NCI-H2227 treated with DMSO at 0.1 percent for 48 hours (cell line): ENCODE data around the gene ASB11.
A peak's percentile ranks its signal among the peaks of the same experiment; 100 is the strongest.

ENCODE experiments used
- DNase-seq: peaks from one replicate; lab custom pipeline; 2025; lab: John Stamatoyannopoulos, UW

Gene ASB11, protein sequence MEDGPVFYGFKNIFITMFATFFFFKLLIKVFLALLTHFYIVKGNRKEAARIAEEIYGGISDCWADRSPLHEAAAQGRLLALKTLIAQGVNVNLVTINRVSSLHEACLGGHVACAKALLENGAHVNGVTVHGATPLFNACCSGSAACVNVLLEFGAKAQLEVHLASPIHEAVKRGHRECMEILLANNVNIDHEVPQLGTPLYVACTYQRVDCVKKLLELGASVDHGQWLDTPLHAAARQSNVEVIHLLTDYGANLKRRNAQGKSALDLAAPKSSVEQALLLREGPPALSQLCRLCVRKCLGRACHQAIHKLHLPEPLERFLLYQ

DNA sequence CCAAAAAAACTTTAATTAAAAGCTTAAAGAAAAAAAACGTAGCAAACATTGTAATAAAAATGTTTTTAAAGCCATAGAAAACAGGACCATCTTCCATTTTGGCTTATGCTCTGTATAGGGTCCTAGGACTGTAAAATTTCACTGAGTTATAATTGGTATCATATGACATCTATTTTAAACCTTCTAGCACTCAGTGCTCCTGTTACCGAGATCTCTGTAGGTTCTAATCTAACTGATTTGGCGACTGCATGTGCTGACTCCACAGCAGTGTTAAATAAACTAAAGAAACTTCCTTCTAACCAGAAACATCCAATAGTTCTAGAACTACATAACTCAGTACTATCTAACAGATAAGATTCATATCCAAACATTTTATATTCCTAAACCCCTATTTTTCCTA, at the start of gene ASB11:
TSS of gene ASB11 (minus strand) at position 132 of the 400 bp plus-strand sequence. CDS start at position 97, 35 bp downstream.
- no peak for DNase-seq

DNA sequence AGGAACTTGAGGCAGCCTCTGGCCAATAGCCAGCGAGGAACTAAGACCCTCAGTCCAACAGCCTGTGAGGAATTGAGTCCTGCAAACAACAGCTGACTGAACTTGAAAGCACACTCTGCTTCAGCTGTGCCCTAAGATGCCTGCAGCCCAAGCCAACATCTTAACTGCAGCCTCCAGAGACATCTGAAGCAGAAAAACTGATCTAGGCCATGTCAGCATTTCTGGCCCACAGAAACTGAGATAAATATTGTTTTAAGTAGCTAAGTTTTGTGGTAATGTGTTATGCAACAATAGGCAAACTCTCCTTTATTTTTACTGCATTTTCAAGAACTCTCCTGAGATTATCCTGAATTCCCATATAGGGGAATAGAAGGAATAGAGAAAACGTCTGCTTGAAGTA, 44.3 kb upstream of the ASB11 start:
- DNase-seq = no peak

DNA sequence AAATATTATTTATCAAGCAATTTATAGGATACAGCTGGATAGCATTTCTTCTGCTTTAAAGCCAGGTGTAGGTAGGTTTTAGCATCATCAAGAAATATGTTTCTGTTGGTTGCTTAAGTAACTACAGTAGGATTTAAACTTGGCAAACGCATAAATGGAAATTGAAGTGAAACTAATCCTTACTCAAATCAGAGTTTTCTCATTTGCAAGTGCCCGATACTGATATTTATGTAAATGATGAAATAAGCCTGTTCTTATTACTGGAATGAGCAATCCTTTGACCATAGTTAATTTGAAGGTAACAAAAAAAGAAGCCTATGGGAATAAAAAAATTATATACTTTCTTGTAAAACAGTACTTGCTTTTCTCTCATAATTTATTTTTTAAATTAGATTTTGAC, 43.1 kb upstream of the ASB11 start:
- DNase-seq = no peak

DNA sequence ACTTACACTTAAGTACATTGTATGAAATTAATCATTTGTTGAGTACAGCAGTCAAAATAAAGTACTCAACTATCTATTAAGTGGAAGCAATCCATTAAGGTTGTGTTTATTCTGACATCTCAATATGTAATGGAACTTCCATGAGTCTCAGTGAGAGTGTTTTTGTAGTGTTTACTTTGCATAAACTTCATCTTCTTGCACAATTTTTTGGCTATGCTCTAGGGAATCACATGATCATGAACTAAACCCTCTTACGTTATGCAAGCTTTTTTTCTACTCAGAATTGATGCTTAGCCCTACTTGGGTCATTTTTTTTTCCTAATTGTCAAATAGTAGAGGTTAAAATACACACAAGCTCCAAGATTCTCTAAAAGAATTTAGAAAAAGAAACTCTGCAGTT, 41.0 kb upstream of the ASB11 start:
- no peak for DNase-seq

DNA sequence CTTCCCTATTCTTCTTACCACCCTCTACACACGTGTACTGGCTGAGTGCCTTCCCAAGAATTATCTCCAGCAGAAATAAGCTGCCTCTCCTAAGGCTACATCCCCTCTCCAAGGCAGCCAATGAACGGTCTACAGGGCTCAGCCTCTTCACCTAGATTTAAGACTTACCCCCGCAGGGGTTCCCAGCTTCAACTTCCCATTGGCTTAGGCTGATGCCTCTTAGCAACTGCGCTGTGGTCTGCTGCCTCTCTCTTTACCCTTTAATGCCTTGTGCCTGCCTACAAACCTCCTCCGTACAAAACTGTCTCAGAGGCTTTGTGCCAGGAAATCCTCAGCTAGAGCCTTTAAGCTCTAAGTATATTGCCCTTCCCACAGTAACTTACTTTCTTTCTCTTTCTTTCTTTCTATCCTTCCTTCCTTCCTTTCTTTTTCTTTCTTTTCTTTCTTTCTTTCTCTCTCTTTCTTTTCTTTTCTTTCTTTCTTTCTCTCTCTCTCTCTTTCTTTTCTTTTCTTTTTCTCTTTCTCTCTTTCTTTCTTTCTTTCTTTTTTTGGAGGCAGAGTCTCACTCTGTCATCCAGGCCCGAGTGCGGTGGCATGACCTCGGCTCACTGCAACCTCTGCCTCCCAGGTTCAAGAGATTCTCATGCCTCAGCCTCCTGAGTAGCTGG, 35.0 kb upstream of the ASB11 start:
- peak; percentile 5 for DNase-seq

DNA sequence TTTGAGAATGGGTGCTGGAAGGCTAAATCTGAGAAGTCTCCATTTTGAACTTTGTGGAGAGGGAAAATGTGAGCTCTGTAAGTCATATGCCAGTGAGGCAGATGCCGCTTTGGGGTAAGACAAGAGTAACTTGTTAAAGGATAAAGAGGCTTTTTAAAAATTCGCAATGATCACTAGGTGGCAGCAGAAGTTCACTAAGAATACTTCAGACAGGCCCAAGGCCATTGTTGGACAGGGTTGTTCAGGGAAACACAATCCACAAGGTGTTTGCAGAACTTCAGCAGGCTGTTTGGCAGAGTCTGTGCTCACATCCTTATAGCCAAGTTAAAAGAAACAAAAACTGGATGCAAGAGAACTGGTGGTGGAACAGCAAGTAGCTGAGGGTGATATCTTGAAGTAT, 33.6 kb upstream of the ASB11 start:
- DNase-seq = peak; percentile 27

DNA sequence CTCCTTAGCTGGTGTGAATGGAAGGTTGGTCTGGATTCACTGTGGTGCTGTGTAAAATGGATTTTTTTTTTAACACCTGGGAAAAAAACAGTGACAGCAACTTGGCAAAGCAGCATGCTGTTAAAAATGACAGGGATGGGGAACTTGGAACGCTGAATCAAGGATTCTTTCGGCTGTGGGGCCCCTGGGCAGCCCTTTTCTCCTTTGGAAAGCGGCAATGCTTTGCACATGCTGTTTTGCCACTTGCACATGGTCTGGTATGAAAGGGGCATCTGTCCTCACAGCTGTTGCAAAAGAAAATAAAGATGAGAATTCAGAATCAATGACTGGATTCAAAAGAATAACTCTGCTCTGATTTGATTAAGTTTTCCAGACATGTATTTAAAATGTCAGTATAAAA, 30.5 kb upstream of the ASB11 start:
- no peak for DNase-seq

DNA sequence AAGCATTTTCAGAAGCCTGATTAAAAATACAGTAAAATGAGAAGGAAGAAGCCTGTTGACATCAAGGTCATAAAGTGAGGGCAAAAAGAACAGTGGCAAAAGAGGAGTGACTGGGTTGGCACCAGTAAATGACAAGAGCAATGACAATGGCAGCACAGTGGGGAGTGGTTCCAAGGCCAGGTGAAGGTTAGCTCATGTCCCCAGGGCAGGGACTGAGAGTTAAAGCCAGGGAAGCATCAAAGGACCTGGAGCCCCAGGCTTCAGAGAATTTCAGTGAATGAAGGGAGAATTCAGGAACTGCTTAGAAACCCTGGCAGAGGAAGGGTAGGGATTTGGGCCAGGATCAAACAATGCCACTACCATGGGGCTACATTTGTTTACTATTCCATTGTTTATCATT, 28.7 kb upstream of the ASB11 start:
- DNase-seq = no peak

DNA sequence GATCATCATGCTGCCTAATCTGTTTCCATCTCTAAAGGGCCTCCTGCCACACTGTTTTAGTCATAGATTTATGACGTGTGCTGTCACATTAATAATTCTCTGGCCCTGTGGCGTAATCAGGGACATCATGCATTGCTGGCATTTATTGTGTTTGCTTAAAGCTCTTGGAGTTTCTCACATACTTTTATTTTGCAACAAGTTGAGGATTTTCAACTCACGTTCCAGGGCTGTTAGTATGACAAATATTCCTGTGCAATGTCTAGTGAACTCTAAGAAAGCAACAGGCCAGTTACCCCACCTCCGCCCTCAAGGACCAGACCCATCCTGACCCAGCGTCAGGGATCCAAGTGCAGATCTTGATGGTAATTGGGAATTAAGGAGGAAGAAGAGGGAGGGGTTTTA, 27.6 kb upstream of the ASB11 start:
- DNase-seq = no peak

DNA sequence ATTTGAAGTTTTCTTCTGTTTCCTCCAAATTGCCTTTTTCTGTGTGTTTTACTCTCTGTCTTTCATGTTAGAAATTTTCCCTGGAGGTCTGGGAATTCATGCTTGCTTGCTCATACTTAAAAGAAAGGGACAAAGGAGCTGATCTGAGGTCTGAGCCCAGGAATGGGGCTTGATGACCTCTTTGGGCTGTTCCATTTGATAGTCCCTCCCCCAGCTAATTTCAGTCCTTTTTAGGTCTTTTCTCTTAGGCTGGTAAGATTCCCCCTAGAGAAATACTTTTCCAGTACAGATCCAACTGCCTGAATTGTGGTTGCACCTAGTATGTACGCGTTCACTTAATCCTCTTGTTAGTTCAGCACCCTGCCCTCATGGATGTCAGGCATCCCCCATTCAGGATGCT, 25.4 kb upstream of the ASB11 start:
- no peak for DNase-seq

DNA sequence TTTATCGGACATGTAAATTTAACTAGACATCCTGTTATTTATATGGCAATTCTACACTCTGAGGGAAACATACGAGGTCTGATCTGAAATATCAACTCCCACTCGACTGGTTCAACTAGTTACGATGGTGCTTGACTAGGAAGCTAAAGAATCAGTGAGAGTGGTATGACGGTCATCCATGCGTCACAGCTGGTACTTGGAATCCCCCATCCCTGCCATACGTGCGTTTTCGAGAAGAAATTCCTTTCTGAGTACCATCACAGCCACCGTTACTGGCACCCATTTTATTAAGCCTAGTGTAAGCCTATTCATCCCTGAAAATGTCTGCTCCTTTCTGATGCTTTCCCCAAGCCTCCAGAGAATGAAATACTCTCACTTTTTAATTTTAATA, 20.6 kb upstream of the ASB11 start:
- peak; percentile 61 for DNase-seq

DNA sequence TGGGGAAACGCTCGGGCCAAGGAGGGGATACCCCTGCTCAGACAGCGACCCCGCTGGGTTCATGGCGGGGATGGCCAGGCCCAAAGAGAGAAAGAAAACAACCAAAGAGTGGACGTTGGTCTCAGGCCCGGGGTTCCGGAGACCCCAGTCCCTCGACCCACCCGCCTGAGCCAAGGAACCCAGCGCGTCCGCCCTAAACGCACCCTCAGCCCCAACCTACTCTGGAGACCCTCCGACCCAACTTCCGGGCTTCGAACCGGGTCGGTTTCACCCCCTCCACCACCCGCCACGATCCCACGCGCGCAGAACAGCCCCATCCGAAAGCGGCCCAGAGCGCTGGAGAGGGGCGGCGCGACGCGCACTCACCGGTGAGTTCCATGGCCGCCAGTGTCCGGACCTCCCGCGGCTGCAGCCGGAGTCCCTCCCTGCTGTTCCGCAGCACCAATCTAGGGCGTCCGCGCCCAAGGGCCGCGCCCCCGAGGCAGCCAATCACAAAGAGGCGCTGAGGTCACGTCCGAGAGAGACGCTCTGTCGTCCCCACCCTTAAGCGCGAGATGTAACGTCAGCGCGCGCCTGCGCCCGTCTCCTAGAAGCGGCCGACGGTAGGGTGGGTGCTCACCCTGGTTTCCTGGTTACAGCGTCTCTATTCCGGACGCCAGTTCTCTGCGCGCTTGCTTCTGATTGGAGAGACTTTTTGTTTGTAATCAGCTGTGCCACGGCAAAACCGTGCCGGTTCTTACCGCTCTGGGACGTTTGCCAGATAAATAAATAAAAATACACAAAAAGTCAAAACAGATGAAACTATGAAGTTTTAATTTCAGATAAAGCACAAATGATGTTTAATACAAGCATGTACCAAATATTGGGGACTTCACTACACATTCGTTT, 19.9 kb upstream of the ASB11 start, which contains the start of gene PIGA:
TSS of gene PIGA (minus strand) at position 389 of the 888 bp plus-strand sequence. CDS start 3,593 bp downstream, outside the sequence.
- DNase-seq = peak; percentile 97

DNA sequence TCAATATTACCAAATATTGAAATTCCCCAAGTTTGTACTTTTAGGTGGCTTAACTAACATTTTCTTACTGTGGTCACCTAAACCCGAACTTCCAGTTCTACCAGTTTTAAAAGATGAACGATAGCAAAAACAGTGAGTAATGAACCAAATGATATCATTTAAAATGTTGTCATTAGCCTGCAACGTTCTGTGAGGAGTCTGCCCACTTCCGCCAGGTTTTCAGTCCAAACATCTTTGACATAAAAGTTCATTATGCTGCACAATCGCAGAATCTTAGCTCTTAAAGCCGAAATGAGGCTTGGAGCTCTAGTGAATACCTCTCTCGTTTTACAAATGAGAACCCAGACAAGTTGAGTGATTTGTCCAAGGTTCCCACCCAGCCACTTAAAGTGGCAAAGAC, 19.1 kb upstream of the ASB11 start:
- DNase-seq = no peak

DNA sequence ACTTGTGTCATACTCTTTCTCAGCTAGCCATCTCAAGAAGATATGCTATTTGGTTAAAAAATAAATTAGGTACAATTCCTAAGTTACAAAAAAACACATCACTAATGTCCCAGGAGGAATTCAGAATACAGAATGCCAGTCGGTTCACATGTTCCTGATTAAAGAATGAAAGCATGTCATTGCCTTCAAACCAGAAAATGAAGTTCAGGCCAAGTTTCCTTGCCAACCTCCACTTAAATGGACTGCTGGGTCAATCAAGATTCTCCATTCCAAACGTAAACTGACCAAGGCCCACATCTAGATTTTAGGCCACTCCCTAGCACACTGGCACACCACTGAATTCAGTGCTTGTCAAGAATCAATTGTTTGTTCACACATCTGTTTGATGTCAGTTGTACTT, 13.4 kb upstream of the ASB11 start:
- DNase-seq = no peak

DNA sequence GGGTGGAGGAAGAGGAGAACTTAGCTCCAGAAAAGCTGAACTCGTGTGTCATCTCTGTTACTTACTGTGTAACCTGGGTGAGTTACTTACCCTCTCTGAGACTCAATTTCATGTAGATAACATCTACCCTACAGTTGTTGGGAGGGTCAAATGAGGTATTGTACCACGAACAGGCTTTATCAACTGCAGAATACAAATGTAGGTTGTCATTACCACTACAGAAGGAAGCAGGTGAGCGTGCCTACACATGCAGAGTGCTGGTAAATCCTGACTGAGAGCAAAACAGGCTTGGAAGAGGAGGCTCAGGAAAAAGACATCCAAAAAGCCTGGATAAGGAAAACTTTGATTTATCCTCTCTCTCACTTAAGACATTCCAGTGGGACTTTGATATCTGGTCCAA, 12.7 kb upstream of the ASB11 start:
- no peak for DNase-seq

DNA sequence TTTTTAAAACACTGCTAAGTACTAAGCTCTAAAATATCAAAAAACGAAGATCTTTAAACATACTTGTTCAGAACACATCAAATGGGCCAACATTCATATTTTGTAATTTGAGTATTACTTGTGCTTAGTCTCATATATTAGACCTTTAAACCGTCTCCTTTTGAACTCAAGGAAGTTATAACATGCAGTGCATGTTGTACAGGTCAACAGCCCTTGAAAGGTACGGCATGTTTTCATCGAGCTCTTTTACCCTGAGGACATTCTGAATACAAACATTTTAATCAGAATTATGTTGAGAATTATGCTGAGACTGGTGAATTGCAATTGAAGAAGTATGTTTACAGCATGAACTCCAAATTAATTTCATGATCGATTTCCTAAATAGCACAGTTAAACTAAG, 7.0 kb upstream of the ASB11 start:
- no peak for DNase-seq

DNA sequence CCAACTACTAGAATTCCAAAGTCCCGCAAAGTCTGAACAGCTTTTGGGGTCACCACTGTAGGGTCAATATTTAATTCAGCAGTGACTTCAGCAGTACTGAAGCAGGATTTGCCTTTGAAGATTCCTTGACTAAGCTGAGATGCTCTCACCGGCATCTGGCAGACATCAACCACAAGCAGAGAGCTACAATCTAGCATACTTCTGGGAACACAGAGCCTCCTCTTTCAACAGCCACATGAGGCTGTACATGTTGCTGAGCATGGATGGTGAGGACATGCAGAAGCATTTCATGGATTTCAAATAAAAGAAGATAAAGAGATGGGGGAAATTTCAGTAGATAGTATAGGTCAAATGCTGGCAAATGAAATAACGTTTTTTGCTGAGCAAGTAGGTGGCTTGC, 6.6 kb upstream of the ASB11 start:
- no peak for DNase-seq

DNA sequence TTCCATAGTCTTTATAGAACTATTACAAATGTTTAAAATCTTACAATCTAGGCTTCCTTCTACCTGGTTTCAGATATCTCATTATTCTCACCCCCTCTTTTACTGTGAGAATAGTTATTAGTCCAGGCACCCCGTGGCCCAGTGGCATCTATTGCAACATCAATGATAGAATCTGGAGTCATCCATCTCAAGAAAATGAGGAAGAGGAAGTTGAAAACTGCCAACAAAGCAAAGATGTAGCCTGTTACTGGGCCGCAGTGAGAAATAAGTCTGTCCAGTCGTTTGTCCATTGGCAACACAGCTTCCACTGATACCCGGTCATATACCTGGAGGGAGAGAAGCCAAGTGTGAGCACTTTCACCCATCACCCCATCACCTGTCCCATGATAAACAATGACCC, 6.0 kb upstream of the ASB11 start:
- DNase-seq = no peak

DNA sequence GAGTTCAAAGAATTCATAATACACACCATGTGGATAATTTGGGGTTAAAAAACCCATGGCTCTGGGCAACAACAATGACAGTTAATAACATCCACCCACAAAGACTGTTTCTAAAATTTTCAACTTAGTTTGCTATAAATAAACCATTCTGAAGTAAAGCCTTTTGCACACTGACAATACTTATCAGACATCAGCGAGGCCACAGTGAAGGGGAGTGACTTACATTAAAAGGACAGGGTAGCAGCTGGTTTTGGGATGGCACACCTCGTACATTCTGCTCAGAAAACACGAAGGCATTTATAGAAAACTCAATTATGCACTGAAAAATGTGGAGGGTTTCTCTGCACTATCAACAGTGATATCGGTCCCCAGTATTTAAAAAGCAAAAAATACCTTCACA, 4.9 kb upstream of the ASB11 start:
- no peak for DNase-seq

DNA sequence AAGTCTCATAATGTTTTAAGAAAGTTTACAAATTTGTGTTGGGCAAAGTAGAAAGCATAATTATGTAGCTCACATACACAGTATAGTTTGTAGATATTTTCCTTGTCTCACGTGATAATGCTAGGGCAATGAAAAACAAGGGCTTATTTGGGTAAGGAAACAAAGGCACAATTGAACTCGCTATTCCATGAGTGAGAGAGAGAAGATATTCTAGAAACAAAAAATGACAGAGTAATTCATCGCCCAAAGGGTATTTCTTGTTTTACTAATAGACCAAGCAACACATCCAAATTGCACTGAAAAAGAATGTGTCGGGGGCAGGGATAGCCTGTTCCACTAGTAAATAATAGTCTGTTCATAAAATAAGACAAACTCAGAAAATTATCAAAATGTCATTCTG, 3.6 kb upstream of the ASB11 start:
- no peak for DNase-seq

DNA sequence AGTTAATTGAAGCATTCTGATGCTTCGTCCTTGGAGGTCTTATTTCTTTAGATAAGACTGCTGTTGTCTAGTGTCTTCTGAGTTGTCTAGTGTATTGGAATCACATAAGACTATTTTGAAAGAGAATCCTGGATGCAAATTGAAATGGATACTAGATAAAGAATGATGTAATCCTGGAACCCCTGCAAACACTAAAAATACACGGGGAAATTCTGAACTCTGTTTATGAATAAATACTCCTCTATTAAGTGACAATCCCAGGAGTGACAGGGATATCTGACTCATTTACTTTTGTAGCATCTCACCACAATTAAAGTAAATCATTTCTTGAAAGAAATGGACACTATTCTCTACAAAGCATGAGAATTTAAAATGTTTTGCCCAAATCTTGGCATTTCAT, 968 bp downstream of the ASB11 start:
- no peak for DNase-seq

DNA sequence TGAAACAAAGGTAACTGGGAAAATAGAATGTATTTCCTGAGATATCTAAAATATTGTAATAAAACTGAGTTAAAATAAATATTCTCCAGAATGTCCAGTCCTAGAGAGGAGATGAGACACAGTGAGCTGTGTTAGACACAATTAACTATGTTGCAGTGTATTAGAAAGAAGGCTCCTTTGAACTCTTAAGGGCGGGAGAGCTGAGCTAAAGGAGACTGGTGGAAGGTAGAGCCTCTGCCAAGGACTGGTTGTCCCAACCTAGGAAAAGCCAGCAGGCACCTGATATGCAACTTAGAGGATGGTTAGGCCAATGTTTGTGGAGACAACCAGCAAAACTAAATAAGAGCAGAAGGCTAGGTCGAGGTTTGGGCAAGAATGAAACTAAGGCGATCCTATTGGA, 4.3 kb downstream of the ASB11 start:
- DNase-seq = no peak

DNA sequence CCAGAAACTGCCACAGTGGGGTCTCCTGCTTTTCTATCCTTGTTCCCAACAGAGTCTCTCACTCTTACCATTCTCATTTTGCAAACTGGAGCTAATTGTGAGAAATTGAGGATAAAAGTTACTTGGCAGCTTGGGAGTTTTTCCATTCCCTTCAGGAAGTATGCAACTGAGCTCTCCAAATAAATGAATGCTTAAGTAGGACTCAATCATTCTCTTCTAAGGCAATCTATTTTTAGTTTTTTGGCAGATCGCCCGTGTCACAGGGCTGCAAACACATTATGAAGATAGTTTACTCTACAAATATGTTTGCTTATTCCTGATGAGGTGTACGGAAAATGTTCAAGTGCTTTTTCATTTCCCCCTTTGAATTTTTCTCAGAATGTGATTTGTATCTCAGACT, 5.3 kb downstream of the ASB11 start:
- no peak for DNase-seq
